Right lobe of liver (tissue), 4 donors: ENCODE results near the gene FBXO15.

Experiments
- CTCF ChIP-seq, 4 donors: fragments of 200-600 bp in 3 of 4; fragments of 450-650 bp in 1 of 4; IDR thresholded peaks; one replicate each; pipeline versions ENCODE4 v1.5.1 to v1.8.0; 2016 to 2022; ENCODE audit warnings: antibody characterized with exemption in 4 of 4, mild to moderate bottlenecking in 2 of 4
- POLR2A ChIP-seq: fragments of 450-650 bp; IDR thresholded peaks from one replicate; pipeline ENCODE4 v1.6.1; 2017; ENCODE audit warnings: antibody characterized with exemption, mild to moderate bottlenecking
- donor health status: DM: no; HTN: no; CAD: no.
- donor health status: DM: no; HTN: no; CAD: no.
- donor health status: DM: no; HTN: yes; CAD: no.

GRCh38 chr18:74152270-74152669 is 4.6 kb upstream of the FBXO15 start:
- TF ChIP-seq CTCF (IDR thresholded peaks at IDR 0.05) (no peak), POLR2A (no peak)
